Hepatocyte (in vitro differentiated cells): ENCODE data around the gene GTF2A2.
A peak's percentile ranks its signal among the peaks of the same experiment; 100 is the strongest.

Experiments
- EZH2 ChIP-seq: fragments of 200-600 bp; sonication (generic); IDR thresholded peaks from 2 replicates; pipeline ENCODE4 v1.6.1; 2016; ENCODE audit warnings: antibody characterized with exemption, mild to moderate bottlenecking, borderline replicate concordance
- EZH2phosphoT487 ChIP-seq: fragments of 200-600 bp; sonication (generic); IDR thresholded peaks from one replicate; pipeline ENCODE4 v1.6.1; 2018; ENCODE audit warnings: antibody characterized with exemption, mild to moderate bottlenecking, low read depth, moderate library complexity; ENCODE audit not compliant: unreplicated experiment, severe bottlenecking
- TF ChIP-seq, protein P1 (sequence below): fragments of 200-600 bp; sonication (generic); IDR thresholded peaks from 2 replicates; pipeline ENCODE4 v1.5.1; 2016; ENCODE audit warnings: antibody characterized with exemption, mild to moderate bottlenecking; ENCODE audit not compliant: poor library complexity

DNA sequence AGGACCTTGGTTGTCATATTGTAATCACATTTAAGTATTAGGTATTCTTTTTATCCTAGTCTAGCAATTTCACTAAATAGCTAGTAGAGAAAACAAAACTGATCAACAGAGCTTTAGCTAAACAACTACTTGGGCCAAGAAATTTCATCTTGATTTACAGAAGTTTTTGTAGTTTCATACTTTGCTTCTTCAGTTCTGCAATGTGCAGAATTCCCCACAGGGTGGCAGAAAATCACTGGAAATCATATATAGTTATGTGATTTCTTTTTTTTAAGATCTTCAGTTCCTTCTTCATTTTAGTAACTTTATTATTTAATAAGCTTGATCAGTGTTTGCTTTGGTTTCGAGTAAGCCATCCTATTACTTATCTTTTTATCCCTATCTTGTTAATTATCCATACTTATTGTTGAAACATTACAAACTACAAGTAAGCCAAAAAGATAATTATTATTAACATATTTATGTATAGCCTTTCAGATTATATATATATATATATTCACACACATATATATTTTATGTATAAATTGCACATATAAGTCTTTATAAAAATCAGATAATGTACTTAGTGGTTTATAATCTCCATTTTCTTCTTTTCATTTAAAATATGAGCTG lies 34.0 kb upstream of the GTF2A2 start:
- TF ChIP-seq, protein P1, sequence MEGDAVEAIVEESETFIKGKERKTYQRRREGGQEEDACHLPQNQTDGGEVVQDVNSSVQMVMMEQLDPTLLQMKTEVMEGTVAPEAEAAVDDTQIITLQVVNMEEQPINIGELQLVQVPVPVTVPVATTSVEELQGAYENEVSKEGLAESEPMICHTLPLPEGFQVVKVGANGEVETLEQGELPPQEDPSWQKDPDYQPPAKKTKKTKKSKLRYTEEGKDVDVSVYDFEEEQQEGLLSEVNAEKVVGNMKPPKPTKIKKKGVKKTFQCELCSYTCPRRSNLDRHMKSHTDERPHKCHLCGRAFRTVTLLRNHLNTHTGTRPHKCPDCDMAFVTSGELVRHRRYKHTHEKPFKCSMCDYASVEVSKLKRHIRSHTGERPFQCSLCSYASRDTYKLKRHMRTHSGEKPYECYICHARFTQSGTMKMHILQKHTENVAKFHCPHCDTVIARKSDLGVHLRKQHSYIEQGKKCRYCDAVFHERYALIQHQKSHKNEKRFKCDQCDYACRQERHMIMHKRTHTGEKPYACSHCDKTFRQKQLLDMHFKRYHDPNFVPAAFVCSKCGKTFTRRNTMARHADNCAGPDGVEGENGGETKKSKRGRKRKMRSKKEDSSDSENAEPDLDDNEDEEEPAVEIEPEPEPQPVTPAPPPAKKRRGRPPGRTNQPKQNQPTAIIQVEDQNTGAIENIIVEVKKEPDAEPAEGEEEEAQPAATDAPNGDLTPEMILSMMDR: peak; percentile 62
- TF ChIP-seq EZH2 (no peak), EZH2phosphoT487 (no peak)
